Osteocyte (in vitro differentiated cells): ENCODE data around the gene DYNLT5. TPM values are rescaled to one million over a fixed set of nuclear protein-coding genes. Genes with fewer than 3 reads are reported as not detected.

ENCODE experiments used
- DNase-seq: peaks from one replicate; pipeline ENCODE4 v3.0.0; 2021; ENCODE audit warnings: mixed read lengths; ENCODE audit not compliant: unreplicated experiment; ENCODE audit errors: extremely low spot score
- H3K27ac Mint-ChIP-seq: one replicate; pipeline ENCODE4 v1.8.0; 2021; ENCODE audit warnings: mild to moderate bottlenecking, mixed read lengths; ENCODE audit not compliant: unreplicated experiment
- H3K27me3 Mint-ChIP-seq: one replicate; pipeline ENCODE4 v1.8.0; 2021; ENCODE audit warnings: mixed read lengths; ENCODE audit not compliant: unreplicated experiment
- H3K36me3 Mint-ChIP-seq: one replicate; pipeline ENCODE4 v1.8.0; 2021; ENCODE audit warnings: mixed read lengths; ENCODE audit not compliant: unreplicated experiment
- H3K4me1 Mint-ChIP-seq: one replicate; pipeline ENCODE4 v1.8.0; 2021; ENCODE audit warnings: mixed read lengths; ENCODE audit not compliant: unreplicated experiment
- H3K4me3 Mint-ChIP-seq: one replicate; pipeline ENCODE4 v1.8.0; 2021; ENCODE audit warnings: mild to moderate bottlenecking, moderate library complexity, mixed read lengths; ENCODE audit not compliant: unreplicated experiment
- H3K9me3 Mint-ChIP-seq: one replicate; pipeline ENCODE4 v1.8.0; 2021; ENCODE audit warnings: mixed read lengths; ENCODE audit not compliant: unreplicated experiment
- CTCF ChIP-seq: fragments of 200-600 bp; sonication (generic); IDR thresholded peaks from 2 replicates; pipeline ENCODE4 v1.5.0; 2021; ENCODE audit warnings: antibody characterized with exemption, mild to moderate bottlenecking, moderate library complexity
- total RNA-seq: library from RNA; stranded (reverse); gene quantifications from 2 replicates; pipeline ENCODE4 v1.2.1, GENCODE V29; 2021

The DYNLT5 gene
- total RNA-seq, 1 donor from 2014 or later = 0.35 TPM

- Mint-ChIP-seq H3K4me1 (no peaks in the 10 kb centered on the region), H3K27me3 (no peaks in the 10 kb centered on the region), H3K27ac (no peak overlapping the region), H3K36me3 (no peaks in the 10 kb centered on the region), H3K9me3 (no peaks in the 10 kb centered on the region), H3K4me3 (no peak overlapping the region)
- TF ChIP-seq CTCF = no peak
- no peak for DNase-seq
Measured at GRCh38 chr1:66770240-66770639, 18.0 kb downstream of the DYNLT5 start.

- Mint-ChIP-seq H3K4me1 (no peaks in the 10 kb centered on the region), H3K27me3 (peaks cover 4% of the 10 kb centered on the region), H3K36me3 (no peaks in the 10 kb centered on the region), H3K9me3 (no peaks in the 10 kb centered on the region), H3K4me3 (no peak overlapping the region), H3K27ac (no peak overlapping the region)
- no peak for DNase-seq
- no peak for TF ChIP-seq CTCF
Measured at GRCh38 chr1:66770694-66771093, 18.4 kb downstream of the DYNLT5 start.

DNA sequence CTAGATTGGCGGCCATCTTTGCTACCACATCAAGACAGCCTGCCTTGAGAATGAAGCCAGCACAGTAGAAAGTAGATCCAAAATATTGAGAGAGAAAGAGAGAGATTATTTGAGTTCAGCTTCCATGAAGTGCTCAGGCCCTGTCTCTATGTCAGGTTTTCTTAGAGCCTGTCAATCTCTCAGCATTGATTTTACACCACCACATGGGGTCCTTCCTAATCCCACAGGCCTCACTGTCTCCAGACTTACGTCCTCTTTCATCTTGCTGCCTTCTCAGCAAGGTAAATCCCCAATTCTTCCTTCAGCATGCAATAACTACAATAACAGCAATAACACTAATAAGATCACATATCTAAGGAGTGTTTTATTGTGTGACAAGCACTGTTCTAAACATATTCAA lies 21.0 kb downstream of the DYNLT5 start:
- TF ChIP-seq CTCF = no peak
- Mint-ChIP-seq H3K4me3 (no peak overlapping the region), H3K27me3 (peaks cover 13% of the 10 kb centered on the region), H3K27ac (no peak overlapping the region), H3K36me3 (no peaks in the 10 kb centered on the region), H3K9me3 (no peaks in the 10 kb centered on the region), H3K4me1 (no peaks in the 10 kb centered on the region)
- no peak for DNase-seq

- Mint-ChIP-seq H3K36me3 (no peaks in the 10 kb centered on the region), H3K9me3 (no peaks in the 10 kb centered on the region), H3K4me3 (no peak overlapping the region), H3K4me1 (no peaks in the 10 kb centered on the region), H3K27ac (no peak overlapping the region), H3K27me3 (peaks cover 15% of the 10 kb centered on the region)
- no peak for DNase-seq
- TF ChIP-seq CTCF = no peak
Measured at GRCh38 chr1:66774438-66774837, 22.2 kb downstream of the DYNLT5 start.

- Mint-ChIP-seq H3K27ac (no peak overlapping the region), H3K4me1 (no peaks in the 10 kb centered on the region), H3K9me3 (no peaks in the 10 kb centered on the region), H3K27me3 (peaks cover 15% of the 10 kb centered on the region), H3K36me3 (no peaks in the 10 kb centered on the region), H3K4me3 (no peak overlapping the region)
- no peak for TF ChIP-seq CTCF
- no peak for DNase-seq
Measured at GRCh38 chr1:66775646-66776045, 23.4 kb downstream of the DYNLT5 start.
